Neutrophil (primary cell): ENCODE results near the gene PPP6R3.

Experiments
- H3K27ac ChIP-seq: fragments of 200-600 bp; sonication (generic); 2 replicates; pipeline ENCODE4 v1.5.1; 2016; ENCODE audit warnings: mild to moderate bottlenecking, moderate library complexity
- H3K27me3 ChIP-seq: fragments of 200-600 bp; sonication (generic); 2 replicates; pipeline ENCODE4 v1.6.0; 2016; ENCODE audit warnings: mild to moderate bottlenecking
- H3K36me3 ChIP-seq: fragments of 200-600 bp; sonication (generic); 2 replicates; pipeline ENCODE4 v1.5.1; 2017
- H3K4me1 ChIP-seq, 2 experiments: fragments of 200-600 bp in 1 of 2; sonication (generic) in 1 of 2; 1 replicate in 1 of 2; 2 replicates in 1 of 2; pipeline versions ENCODE4 v1.5.1 to v1.6.1; 2013 to 2016; ENCODE audit warnings: low read depth in 1 of 2, low read length in 1 of 2, mild to moderate bottlenecking in 1 of 2, moderate library complexity in 1 of 2; ENCODE audit not compliant: control insufficient read depth in 1 of 2, insufficient read depth in 1 of 2
- H3K4me3 ChIP-seq, 2 experiments: fragments of 200-600 bp in 1 of 2; sonication (generic) in 1 of 2; 1 replicate in 1 of 2; 2 replicates in 1 of 2; pipeline ENCODE4 v1.5.1; 2013 to 2016; ENCODE audit warnings: low read depth in 1 of 2, low read length in 1 of 2, mild to moderate bottlenecking in 1 of 2, moderate library complexity in 1 of 2
- H3K9me3 ChIP-seq: fragments of 200-600 bp; sonication (generic); 2 replicates; pipeline ENCODE4 v1.5.1; 2016
- TF ChIP-seq, protein P1 (sequence below): fragments of 200-600 bp; sonication (generic); IDR thresholded peaks from 2 replicates; pipeline ENCODE4 v1.5.1; 2016; ENCODE audit warnings: antibody characterized with exemption

PPP6R3 gene

GRCh38 chr11:68416070-68416578 is 44.4 kb upstream of the PPP6R3 start:
- H3K36me3 ChIP-seq = no peaks in the 10 kb centered on the region

GRCh38 chr11:68418648-68419047 is 41.9 kb upstream of the PPP6R3 start:
- Histone ChIP-seq H3K4me1 (no peaks in the 10 kb centered on the region), H3K9me3 (no peaks in the 10 kb centered on the region), H3K27me3 (no peaks in the 10 kb centered on the region), H3K4me3 (no peak overlapping the region), H3K27ac (no peak overlapping the region), H3K36me3 (no peaks in the 10 kb centered on the region)
- TF ChIP-seq, protein P1, sequence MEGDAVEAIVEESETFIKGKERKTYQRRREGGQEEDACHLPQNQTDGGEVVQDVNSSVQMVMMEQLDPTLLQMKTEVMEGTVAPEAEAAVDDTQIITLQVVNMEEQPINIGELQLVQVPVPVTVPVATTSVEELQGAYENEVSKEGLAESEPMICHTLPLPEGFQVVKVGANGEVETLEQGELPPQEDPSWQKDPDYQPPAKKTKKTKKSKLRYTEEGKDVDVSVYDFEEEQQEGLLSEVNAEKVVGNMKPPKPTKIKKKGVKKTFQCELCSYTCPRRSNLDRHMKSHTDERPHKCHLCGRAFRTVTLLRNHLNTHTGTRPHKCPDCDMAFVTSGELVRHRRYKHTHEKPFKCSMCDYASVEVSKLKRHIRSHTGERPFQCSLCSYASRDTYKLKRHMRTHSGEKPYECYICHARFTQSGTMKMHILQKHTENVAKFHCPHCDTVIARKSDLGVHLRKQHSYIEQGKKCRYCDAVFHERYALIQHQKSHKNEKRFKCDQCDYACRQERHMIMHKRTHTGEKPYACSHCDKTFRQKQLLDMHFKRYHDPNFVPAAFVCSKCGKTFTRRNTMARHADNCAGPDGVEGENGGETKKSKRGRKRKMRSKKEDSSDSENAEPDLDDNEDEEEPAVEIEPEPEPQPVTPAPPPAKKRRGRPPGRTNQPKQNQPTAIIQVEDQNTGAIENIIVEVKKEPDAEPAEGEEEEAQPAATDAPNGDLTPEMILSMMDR = no peak

More at GRCh38 chr11:68416070-68416578, 44.4 kb upstream of the PPP6R3 start:
- TF ChIP-seq, protein P1 = no peak
- no peak overlapping the region for H3K4me3 ChIP-seq
- H3K9me3 ChIP-seq = no peaks in the 10 kb centered on the region
- H3K4me1 ChIP-seq = no peaks in the 10 kb centered on the region
- H3K27ac ChIP-seq = no peak overlapping the region
- no peaks in the 10 kb centered on the region for H3K27me3 ChIP-seq

- H3K36me3 ChIP-seq = no peaks in the 10 kb centered on the region
- H3K4me1 ChIP-seq = no peaks in the 10 kb centered on the region
- H3K27me3 ChIP-seq = no peaks in the 10 kb centered on the region
- no peak overlapping the region for H3K27ac ChIP-seq
- H3K4me3 ChIP-seq = no peak overlapping the region
- H3K9me3 ChIP-seq = no peaks in the 10 kb centered on the region
- TF ChIP-seq, protein P1 = no peak
Observed at GRCh38 chr11:68420171-68420570, 40.4 kb upstream of the PPP6R3 start.

- Histone ChIP-seq H3K36me3 (no peaks in the 10 kb centered on the region), H3K9me3 (no peaks in the 10 kb centered on the region), H3K27ac (no peak overlapping the region), H3K4me1 (no peaks in the 10 kb centered on the region), H3K27me3 (no peaks in the 10 kb centered on the region), H3K4me3 (no peak overlapping the region)
- TF ChIP-seq, protein P1 = no peak
Observed at GRCh38 chr11:68423481-68423880, 37.1 kb upstream of the PPP6R3 start.

DNA sequence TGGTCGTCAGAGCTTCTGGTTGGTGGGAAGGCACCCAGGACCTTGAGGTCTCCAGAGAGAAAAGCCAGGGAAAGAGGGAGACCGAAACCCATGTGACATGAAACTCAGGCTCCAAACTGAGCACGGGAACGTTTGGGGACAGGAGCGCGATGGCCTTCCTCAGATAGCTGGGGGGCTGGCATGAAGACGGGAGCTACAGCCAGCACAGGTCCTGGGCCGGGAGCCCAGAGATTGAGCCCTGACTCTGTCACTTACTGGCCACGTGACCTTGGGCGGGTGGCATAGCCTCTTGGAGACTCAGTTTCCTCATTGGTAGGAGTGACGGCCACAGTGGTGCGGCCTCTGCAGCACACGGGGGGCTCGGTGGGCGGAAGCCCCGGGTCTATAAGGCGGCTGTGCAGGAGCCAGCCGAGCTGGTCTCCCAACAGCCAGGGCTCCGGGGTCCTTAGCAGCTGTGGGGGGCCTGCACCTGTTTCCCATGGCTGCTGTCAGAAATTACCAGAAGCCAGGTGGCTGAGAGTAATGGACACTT is 36.4 kb upstream of the PPP6R3 start:
- Histone ChIP-seq H3K9me3 (peaks cover 2% of the 10 kb centered on the region), H3K36me3 (no peaks in the 10 kb centered on the region), H3K27me3 (no peaks in the 10 kb centered on the region), H3K4me3 (no peak overlapping the region), H3K4me1 (no peaks in the 10 kb centered on the region), H3K27ac (no peak overlapping the region)
- TF ChIP-seq, protein P1 = no peak
